Testis (tissue), 2 donors: ENCODE measurements around the gene CDKN1A.

ENCODE experiments used
- CTCF ChIP-seq, 3 experiments: fragments of 450-650 bp in 2 of 3; fragments of 200-600 bp in 1 of 3; sonication (generic) in 1 of 3; IDR thresholded peaks; one replicate each; pipeline ENCODE4 v1.5.1; 2016 to 2019; ENCODE audit warnings: antibody characterized with exemption in 3 of 3, mild to moderate bottlenecking in 2 of 3, moderate library complexity in 1 of 3
- POLR2A ChIP-seq: fragments of 450-650 bp; IDR thresholded peaks from one replicate; pipeline ENCODE4 v1.6.1; 2017; ENCODE audit warnings: antibody characterized with exemption, mild to moderate bottlenecking, moderate library complexity

- no peak for TF ChIP-seq CTCF (IDR thresholded peaks at IDR 0.05)
- TF ChIP-seq POLR2A: no peak
Measured at GRCh38 chr6:36633370-36633769, 45.1 kb upstream of the CDKN1A start.
